ENCODE results near the gene CAMK4.

GRCh38 chr5:111422747-111423720, 198.8 kb downstream of the CAMK4 start:
- TF ChIP-seq POLR2AphosphoS5 (IDR thresholded peaks at IDR 0.05): no peak
- no peak for TF ChIP-seq POLR2A (IDR thresholded peaks at IDR 0.05)
- no peak for TF ChIP-seq CTCF (IDR thresholded peaks at IDR 0.05)

Data from transverse colon (tissue), 4 donors.